Esophagus squamous epithelium (tissue), 5 donors: ENCODE measurements around the gene PGAP3. TPM values are rescaled to one million over a fixed set of nuclear protein-coding genes. Genes with fewer than 3 reads are reported as not detected.

Experiments used
- DNase-seq: peaks from one replicate; lab custom pipeline; 2025; lab: John Stamatoyannopoulos, UW
- H3K27ac ChIP-seq, 4 donors: fragments of 200-600 bp; sonication (generic); one replicate each; pipeline ENCODE4 v1.5.1; 2016 to 2019; ENCODE audit warnings: mild to moderate bottlenecking in 1 of 4
- H3K27me3 ChIP-seq, 4 donors: fragments of 200-600 bp; sonication (generic); 1 replicate in 3 of 4; 2 replicates in 1 of 4; pipeline versions ENCODE4 v1.5.1 to v1.6.0; 2017 to 2021; ENCODE audit warnings: antibody characterized with exemption in 1 of 4
- H3K36me3 ChIP-seq, 3 donors: fragments of 200-600 bp; sonication (generic); one replicate each; pipeline ENCODE4 v1.5.1; 2016 to 2019
- H3K4me1 ChIP-seq, 3 donors: fragments of 200-600 bp; sonication (generic); one replicate each; pipeline ENCODE4 v1.5.1; 2017 to 2019
- H3K4me3 ChIP-seq, 4 donors: fragments of 200-600 bp; sonication (generic); 1 replicate in 3 of 4; 2 replicates in 1 of 4; pipeline ENCODE4 v1.5.1; 2016 to 2019; ENCODE audit warnings: mild to moderate bottlenecking in 2 of 4, moderate library complexity in 1 of 4
- H3K9me3 ChIP-seq, 3 donors: fragments of 200-600 bp; sonication (generic); one replicate each; pipeline ENCODE4 v1.5.1; 2016 to 2019
- CTCF ChIP-seq, 6 experiments: fragments of 450-650 bp in 4 of 6; fragments of 200-600 bp in 2 of 6; sonication (generic) in 2 of 6; IDR thresholded peaks; one replicate each; pipeline ENCODE4 v1.5.1; 2016 to 2019; ENCODE audit warnings: antibody characterized with exemption in 6 of 6, mild to moderate bottlenecking in 4 of 6, moderate library complexity in 4 of 6
- POLR2A ChIP-seq, 4 donors: fragments of 450-650 bp; IDR thresholded peaks; one replicate each; pipeline ENCODE4 v1.6.1; 2017; ENCODE audit warnings: antibody characterized with exemption in 4 of 4, mild to moderate bottlenecking in 4 of 4, moderate library complexity in 3 of 4
- WGBS, 2 donors: methylation state at CpG; one replicate each; pipeline ENCODE4 v1.1.5; 2018; 5-methylcytosine and 5-hydroxymethylcytosine counted together
- intact Hi-C: fragments of 100-400 bp; cut with DNase I; formaldehyde crosslinking; loops from one replicate; pipeline ENCODE4 v1.15.0; 2022
- total RNA-seq, 4 donors: library from RNA; depleted of rRNA; stranded (reverse); fragments of >200 nt; gene quantifications; one replicate each; pipeline ENCODE4 v1.1.0, GENCODE V29; 2016
- donor health status: DM: yes; HTN: yes; CAD: no.

PGAP3 gene
- total RNA-seq, 4 donors from 2014 or later, result 10.7 to 34.2 (median 19.2) TPM

GRCh38 chr17:39724731-39725130 is 36.9 kb upstream of the PGAP3 start:
- DNase-seq, result no peak
- 94% methylated on average over 5 of the region's 13 CpGs; no CpG with 5 or more reads in 1 of the 2 donors for WGBS, 2 donors
- intact Hi-C loops, result no loop called here
- no peaks in the 10 kb centered on the region for H3K27me3 ChIP-seq
- H3K36me3 ChIP-seq, result peaks cover 16 to 96% (median 27%) of the 10 kb centered on the region in 3 donors
- H3K4me3 ChIP-seq, result no peak overlapping the region
- TF ChIP-seq POLR2A (IDR thresholded peaks at IDR 0.05) (no peak), CTCF (IDR thresholded peaks at IDR 0.05) (no peak)
- H3K4me1 ChIP-seq, result peaks cover 8 to 37% (median 9%) of the 10 kb centered on the region in 3 donors
- no peak overlapping the region for H3K27ac ChIP-seq
- no peaks in the 10 kb centered on the region for H3K9me3 ChIP-seq

GRCh38 chr17:39722965-39723848 is 35.4 kb upstream of the PGAP3 start:
- peak overlapping the region in 2 of 4 donors; percentile 30 to 48 for H3K27ac ChIP-seq
- DNase-seq, result no peak
- no peaks in the 10 kb centered on the region for H3K27me3 ChIP-seq
- TF ChIP-seq CTCF (IDR thresholded peaks at IDR 0.05) (no peak), POLR2A (IDR thresholded peaks at IDR 0.05) (no peak)
- WGBS, 2 donors, result 82 to 96% methylated on average over 4 to 16 of the region's 34 CpGs
- no peak overlapping the region for H3K4me3 ChIP-seq
- peaks cover 0 to 35% (median 0%) of the 10 kb centered on the region in 3 donors for H3K4me1 ChIP-seq
- intact Hi-C loops, result no loop called here
- peaks cover 16 to 99% (median 22%) of the 10 kb centered on the region in 3 donors for H3K36me3 ChIP-seq
- no peaks in the 10 kb centered on the region for H3K9me3 ChIP-seq

- no peaks in the 10 kb centered on the region for H3K9me3 ChIP-seq
- no peaks in the 10 kb centered on the region for H3K27me3 ChIP-seq
- DNase-seq, result no peak
- no peak for TF ChIP-seq CTCF (IDR thresholded peaks at IDR 0.05)
- no peak for TF ChIP-seq POLR2A (IDR thresholded peaks at IDR 0.05)
- 86 to 96% methylated on average over 4 to 6 of the region's 6 CpGs for WGBS, 2 donors
- H3K36me3 ChIP-seq, result peaks cover 16 to 99% (median 17%) of the 10 kb centered on the region in 3 donors
- peaks cover 0 to 31% (median 3%) of the 10 kb centered on the region in 3 donors for H3K4me1 ChIP-seq
- intact Hi-C loops, result no loop called here
- no peak overlapping the region for H3K27ac ChIP-seq
- H3K4me3 ChIP-seq, result no peak overlapping the region
Observed at GRCh38 chr17:39722104-39722503, 34.2 kb upstream of the PGAP3 start.

- peaks cover 17 to 55% (median 18%) of the 10 kb centered on the region in 3 donors for H3K4me1 ChIP-seq
- H3K27ac ChIP-seq, result peak overlapping the region in 2 of 4 donors; percentile 0 to 13
- no peak for DNase-seq
- H3K9me3 ChIP-seq, result no peaks in the 10 kb centered on the region
- H3K4me3 ChIP-seq, result no peak overlapping the region
- no peaks in the 10 kb centered on the region for H3K27me3 ChIP-seq
- intact Hi-C loops, result no loop called here
- 82 to 88% methylated on average over 2 to 7 of the region's 7 CpGs for WGBS, 2 donors
- TF ChIP-seq CTCF (IDR thresholded peaks at IDR 0.05) (no peak), POLR2A (IDR thresholded peaks at IDR 0.05) (no peak)
- peaks cover 12 to 99% (median 20%) of the 10 kb centered on the region in 3 donors for H3K36me3 ChIP-seq
Observed at GRCh38 chr17:39719563-39720355, 31.9 kb upstream of the PGAP3 start.
